HG03575 (cell line): ENCODE results near the gene HOXC10.

ENCODE experiments used
- ATAC-seq: cut with Tn5 transposase; IDR thresholded peaks from one replicate; pipeline ENCODE4 v1.9.1; 2021; ENCODE audit not compliant: unreplicated experiment, insufficient number of reproducible peaks, low FRiP score; ENCODE audit errors: extremely low read depth

Gene HOXC10

DNA sequence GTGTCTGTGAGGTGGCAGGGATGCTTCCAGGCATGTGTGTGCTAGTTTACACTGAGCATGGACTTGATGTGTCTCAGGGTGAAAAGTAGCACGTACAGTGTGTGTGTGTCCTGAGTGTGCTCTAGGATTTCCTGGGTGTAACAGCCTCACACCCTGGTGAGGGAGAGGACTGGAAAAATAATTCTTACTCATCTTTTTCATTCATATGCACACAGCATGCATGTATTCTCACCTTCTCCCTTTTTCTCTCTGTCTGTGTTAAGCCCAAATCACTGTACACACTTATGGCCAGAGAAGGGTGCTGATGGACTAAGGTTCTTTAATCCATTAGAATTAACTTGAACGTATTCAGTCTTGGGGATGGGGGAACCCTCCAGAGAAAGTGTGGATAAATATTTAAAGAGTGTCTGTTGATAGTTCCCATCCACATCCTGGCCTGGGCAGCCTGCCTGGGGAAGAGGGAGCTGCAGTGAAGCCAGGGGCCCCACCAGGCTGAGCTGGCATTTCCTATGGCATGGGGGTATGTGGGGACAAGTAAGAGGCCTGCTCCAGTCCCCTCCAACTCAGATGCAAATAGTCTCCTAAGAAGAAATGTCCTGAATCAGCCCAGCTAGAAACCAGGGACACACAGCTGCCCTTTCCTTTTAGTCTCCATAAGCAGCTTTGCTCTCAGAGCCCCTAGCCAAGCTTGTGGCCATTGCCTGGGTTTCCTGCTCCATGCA, 22.8 kb downstream of the HOXC10 start:
- no peak for ATAC-seq

DNA sequence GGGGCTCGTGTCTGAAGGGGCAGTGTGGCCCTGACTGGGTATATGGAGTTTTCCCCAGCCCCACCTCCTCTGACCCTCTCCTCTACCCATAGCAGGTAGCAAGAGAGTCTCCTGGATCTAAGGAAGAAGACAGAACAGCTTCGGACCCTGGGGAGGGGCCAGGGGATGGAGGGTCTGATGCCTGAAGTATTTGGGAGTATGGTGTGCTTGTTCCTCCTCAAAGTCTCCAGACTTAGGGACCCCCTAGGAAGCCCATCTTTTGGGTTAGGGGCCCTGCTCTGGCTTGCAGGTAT, 23.3 kb downstream of the HOXC10 start:
- ATAC-seq = no peak

DNA sequence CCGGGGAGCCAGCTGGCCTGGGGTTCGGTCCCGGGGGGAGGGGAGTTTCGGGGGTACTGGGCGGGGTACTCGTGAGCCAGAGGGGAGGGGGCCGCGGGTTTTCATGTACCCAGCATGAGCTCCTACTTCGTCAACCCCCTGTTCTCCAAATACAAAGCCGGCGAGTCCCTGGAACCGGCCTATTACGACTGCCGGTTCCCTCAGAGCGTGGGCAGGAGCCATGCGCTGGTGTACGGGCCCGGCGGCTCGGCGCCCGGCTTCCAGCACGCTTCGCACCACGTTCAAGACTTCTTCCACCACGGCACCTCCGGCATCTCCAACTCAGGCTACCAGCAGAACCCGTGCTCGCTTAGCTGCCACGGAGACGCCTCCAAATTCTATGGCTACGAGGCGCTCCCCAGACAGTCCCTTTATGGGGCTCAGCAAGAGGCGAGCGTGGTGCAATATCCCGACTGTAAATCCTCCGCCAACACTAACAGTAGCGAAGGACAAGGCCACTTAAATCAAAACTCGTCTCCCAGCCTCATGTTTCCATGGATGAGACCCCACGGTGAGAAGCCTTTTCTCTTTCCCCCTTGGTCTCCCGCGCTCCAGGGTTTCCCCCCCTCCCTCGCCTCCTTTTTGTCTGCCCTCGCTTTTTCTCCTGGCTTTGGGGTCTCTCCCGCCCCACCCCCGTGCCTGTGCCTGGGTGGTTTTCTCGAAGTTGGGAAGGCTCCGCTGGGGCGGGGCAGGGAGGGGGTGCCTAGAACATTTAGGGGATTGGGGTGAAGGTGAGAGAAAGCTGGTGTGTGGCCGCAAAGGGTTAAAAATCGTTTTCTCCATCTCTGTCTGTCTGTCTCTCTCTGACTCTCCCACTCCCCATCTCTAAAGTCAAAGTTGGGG, 24.5 kb downstream of the HOXC10 start:
- no peak for ATAC-seq

DNA sequence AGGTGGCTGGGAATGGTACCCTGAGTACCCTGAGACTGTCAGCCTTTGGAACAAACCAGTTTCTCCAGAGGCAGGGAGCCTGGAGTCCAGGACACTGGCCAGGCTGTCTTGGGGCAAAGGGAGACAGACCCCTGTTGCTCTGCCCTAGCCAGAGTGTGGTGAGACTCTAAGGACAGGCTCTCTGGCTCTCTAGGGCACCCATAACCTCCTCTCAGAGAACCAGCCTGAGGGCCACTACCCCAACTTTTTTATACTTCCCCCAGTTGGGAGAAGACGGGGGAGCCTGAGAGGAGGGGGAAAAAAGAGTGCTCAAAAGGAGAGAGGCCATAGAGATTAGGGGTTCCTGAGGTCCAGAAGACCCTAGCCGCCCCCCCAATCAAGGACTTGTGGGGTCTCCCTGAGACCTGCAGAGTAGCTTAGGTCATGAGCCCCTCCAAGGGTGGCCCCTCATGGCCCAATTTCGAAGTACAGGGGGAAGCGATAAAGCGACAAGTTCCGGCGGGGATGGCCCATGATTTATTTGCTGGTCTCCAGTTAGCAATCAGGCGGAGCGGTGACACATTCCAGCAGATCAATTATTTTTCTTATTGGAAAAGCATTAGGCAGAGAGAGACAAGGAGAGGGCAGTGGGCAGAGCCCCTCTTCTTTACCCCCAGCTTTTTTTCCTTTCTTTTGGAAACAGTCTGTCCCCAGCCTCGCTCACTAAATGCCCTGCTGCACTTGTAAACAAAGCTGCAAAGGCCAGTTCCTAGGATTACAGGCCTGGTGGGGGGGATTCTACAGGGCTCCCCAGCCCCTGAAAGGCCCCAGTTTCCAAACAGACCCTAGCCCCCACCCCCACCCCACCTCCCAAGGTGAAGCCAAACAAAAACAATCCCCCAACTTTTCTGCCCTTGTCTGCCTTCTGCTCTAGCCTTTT, 25.4 kb downstream of the HOXC10 start:
- no peak for ATAC-seq

DNA sequence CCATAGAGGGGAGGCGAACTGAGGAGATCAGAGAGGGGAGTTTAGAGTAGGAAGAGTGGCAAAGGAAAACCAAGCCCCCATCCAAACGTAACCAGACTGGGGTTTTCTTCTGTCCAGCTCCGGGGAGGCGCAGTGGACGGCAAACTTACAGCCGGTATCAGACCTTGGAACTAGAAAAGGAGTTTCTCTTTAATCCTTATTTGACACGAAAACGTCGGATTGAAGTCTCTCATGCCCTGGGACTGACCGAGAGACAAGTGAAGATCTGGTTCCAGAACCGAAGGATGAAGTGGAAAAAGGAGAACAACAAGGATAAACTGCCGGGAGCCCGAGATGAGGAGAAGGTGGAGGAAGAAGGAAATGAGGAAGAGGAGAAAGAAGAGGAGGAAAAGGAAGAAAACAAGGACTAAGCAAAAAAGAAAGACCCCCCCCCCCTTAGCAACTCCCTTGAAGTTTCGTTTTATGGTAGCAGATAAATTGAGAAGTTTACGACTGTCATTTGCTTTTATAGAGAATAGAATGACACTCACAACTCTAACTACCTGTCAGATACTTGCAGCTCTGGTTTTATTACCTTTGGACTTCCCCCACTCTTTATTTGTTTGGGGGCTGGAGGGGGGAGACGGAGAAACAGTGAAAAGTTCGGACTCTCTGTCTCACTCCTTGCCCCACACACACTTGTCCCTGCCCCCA, 26.2 kb downstream of the HOXC10 start:
- ATAC-seq = no peak

DNA sequence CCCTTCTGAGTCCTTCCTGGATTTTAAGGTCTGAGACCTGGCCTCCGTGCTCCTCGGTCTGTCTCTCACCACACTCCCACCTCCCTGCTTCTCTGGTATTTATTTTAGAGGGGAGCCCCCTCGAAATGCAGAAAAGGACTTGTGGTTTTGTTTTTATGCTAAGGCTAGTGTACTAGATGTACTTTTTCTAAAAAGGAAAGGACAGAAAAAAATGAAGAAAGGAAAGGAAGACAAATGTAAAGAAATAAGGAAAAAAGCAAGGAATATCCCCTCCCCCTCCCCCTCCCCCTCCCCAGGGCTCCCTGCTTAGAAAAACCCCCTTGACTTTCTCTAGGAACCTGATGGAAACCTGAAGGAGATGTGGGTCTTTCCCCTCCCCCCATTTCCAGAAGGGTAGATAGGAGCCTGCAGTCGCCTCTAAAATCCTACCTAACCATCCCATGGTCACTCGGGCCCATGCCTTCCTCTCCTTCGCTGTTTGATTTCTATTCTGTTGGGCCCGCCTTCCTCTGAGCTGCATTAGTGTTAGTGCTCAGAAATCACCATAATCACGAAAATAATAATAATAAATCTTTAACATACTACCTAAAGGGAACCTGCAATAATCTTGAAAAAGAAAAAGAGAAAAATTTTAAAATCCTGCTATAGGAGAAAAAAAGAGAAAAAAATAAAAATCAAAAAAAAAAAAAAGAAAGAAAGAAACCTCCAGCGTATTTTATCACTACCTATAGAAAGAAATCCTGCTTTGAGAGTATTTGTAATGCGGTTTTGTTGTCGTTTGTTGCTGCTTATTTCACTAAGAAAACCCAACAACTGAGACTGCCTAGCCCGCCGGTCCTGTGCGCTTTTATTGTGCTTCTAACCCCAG, 27.0 kb downstream of the HOXC10 start:
- ATAC-seq = no peak

DNA sequence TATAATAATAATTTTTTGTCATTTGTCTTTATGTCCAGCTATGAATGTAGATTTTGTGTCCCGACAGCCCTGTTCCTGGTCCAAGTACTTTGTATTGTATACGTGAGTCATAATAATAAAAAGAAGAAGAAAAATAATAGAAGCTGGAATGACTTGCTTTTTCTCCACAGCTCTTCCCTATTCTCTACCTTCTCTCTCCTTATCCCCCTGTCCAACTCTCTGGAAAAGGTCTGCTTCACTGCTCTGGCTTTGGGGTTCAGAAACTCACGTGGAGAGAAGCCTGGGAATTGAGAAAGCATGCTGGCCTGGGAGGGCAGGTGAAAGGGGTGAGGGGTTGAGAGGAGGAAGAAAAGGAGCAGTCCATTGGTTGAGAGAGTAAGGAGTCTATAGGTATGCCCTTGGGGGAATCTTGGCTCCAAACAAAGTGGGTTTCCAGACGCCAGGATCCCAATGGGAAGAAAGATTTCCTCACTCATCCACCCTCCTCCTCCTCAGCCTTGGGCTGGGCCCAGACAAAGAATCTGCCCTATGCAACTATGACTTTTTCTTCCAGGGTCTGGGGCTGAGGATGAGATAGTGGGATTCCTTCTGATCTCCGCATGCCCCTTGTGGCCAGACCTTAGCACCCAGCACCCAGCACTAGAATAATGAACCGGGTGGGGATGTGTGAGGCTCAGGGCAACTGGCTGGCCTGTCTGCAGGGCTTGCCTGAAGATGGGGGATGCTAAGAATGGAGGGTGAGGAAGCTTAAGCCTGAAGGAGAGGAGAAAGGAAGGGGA, 27.9 kb downstream of the HOXC10 start:
- no peak for ATAC-seq

DNA sequence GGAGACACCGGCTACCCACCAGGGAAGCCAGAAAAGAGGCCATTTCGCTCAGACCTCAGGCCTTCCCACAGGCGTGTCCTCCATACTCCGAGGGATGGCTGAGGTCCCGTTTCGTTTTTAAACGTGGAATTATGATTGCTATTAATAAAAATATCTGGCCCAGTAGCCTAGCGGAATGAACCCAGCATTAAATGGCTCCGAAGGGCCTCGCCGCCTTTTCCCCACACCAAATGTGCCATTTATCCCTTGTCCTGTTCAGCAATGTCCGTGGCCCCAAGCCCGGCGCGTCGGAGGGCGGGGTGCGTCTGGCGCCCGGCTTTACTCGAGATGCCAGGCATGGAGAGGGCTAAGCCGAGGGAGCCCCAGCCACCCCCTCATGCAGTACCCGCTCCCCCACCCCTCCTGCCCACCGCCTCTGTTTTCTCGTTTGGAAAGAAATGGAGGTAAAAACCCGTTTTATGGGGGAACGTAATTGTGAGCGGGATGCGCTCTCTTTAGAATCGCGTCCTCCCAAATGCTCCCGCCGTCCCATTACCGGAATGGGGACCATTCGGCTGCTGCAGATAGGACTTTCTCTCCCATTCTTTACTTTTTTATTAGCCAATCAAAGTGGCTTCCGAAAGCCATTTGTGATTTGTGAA, 29.6 kb downstream of the HOXC10 start:
- no peak for ATAC-seq

DNA sequence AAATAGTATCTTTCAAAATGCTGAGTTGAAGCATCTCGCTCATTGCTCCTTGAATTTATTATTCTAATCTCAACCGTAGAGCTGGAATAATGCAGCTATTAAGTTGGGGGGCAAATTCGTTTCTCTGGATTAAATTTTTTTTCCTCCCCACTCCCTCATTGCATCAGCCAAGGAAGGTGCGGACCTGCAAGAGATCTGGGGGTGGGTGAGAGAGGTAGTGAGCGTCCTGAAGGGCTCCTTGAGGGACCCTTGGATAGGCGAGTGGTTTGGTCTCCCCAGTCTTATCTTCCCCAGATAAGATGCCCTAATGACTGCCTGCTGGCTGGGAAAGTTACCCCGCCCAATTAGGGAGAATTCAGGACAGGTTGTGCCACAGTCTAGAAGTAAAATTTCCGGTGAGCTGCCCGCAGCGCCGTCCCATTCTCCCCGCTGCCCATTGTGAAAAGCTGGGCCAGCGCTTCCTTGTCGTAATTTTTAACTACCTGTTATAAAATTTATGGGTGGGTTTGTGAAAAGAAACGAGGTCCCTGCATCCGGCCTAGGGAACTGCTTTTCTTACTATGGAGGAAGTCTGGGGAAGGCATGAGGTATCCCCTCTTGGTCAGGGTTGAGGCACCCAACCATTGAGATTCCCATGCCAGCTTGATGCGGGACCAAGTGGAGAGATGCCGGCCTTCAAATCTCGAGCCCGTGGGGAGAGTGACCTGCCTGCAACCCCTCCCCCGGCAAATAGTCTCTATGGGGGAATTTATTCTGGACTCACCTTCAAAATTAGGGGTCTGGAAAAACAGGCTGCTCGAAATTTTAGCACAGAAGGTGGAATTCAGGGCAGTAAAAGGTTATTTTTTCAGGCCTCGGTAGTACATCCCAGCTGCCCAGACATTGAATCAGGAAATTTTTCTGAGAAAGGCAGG, 30.3 kb downstream of the HOXC10 start:
- no peak for ATAC-seq

DNA sequence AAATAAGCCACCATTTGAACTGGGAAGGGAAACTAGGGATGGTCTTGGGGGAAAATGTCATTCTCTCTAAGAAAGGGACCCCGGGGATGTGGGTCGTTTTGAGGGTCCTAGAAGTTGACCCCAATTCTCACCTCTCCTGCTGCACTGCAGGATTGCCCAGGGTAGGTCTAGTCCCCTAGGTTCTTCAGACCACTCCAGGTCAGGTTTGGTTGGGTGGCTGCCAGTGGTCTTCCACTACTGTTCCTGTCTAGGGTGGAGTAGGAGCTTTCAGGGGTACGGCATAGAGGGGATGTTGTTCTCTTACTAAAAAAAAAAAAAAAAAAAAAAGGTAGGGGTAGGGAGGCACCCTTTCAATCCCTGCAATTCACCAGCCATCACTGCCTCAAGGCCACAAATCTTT, 31.1 kb downstream of the HOXC10 start:
- no peak for ATAC-seq

DNA sequence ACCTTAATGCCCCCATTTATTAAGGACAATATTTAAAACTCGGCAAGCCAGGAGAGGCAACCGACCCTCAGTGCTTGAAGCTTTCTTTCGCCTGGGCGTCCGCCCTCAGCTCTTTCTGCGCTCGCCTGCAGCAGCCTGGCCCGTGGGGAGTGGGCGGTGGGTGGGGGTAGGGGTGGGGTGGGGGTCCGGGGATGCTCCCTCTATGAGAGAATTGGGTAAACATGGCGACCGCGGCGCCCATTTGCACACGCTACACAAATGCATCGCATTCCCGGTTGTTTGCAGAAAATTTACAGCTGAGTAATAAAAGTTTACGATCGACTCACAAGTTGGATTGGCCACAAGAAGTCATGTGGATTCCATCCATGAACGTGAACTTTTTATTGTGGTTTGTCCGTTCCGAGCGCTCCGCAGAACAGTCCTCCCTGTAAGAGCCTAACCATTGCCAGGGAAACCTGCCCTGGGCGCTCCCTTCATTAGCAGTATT, 31.6 kb downstream of the HOXC10 start:
- no peak for ATAC-seq

DNA sequence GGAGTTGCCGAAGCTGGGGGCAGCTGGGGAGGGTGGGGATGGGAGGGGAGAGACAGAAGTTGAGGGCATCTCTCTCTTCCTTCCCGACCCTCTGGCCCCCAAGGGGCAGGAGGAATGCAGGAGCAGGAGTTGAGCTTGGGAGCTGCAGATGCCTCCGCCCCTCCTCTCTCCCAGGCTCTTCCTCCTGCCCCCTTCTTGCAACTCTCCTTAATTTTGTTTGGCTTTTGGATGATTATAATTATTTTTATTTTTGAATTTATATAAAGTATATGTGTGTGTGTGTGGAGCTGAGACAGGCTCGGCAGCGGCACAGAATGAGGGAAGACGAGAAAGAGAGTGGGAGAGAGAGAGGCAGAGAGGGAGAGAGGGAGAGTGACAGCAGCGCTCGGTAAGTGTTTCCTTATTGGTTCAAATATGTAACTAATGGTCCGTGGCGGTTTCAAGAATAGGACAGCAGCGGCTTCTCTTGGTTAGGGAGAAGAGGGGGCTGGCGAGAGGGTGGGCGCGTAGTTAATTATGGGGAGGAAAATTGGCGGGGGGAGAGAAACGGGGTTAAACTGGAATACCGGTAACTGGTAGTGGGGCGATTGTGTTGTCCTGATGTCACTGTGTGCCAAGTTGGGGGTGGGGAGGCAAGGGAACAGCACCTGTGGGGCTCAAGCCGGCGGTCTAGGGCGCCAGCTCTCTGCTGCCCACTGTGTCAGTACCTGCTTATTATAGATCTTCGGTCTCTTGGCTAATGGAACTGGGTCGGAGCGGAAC, 32.3 kb downstream of the HOXC10 start:
- ATAC-seq = no peak

DNA sequence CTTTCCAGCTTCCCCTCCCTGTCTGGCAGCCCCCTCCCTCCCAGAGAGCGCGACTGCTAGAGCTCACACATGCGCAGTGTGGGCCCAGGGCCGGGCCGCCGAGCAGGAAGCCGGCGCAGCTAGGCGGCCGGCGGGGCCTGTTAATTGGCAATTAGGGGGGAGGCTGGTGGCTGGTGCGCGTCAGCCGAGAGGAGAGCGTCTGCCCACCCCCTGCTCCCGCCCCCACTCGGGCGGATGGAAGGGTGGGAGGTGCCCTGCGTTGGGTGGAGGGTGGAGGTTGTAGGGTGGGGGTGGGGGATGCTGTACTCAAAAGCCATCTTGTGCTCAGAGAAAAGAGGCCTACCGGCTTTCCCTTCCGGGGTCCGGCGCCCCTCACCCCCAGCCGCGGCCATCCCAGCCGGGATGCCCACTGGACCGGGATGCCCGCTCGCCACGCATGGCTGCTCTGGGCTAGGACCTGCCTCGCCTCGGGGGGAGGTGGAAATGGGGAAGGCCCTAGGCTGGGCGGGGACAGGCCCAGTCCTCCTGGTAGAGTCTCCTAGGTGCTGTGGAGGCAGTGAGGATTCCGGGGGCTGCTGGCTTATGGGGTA, 33.0 kb downstream of the HOXC10 start:
- ATAC-seq = no peak

DNA sequence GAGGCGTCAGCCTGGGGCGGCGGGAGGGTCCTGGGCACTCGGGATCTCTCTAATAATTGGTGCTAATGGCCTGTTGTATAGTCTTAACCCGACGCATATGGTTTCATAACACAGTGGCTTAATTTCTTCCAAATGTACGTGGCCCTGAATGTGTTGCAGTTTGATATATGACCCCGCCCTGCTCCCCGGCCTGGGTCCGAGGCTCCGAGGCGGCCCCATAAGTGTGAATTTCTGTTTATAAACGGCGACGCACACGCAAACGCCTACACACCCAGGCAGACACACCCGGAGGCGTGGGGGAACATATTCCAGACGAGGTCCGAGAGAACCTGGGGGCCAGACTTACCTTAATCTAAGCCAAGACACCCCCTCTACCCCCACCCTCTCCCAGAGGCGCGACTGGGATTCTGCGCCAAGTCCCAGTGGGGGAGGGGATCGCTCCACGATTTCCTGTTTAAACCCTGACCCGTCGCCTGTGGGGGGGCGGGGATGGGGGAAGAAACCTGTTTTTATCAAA, 33.6 kb downstream of the HOXC10 start:
- ATAC-seq = no peak
